MCF 10A (cell line): ENCODE results near the gene CCDC112. TPM values are rescaled to one million over a fixed set of nuclear protein-coding genes. Genes with fewer than 3 reads are reported as not detected.

Experiments used
- BruUV-seq: library from RNA; stranded (reverse); fragments of 400-500 nt; replicated peaks from 2 replicates; lab custom pipeline; 2021; lab: Mats Ljungman, UMichigan
- CTCF ChIA-PET: fragments of 300-600 bp; sonication (Branson Sonifier 250); formaldehyde crosslinking; extraction: SDS; loops from one replicate; lab custom pipeline; 2021; ENCODE audit warnings: antibody characterized with exemption, inconsistent platforms; lab: Yijun Ruan, JAX
- POLR2A ChIA-PET: fragments of 300-600, 350-650 bp; sonication (Branson Sonifier 250); formaldehyde crosslinking; extraction: SDS; loops from one replicate; lab custom pipeline; 2020; ENCODE audit warnings: antibody characterized with exemption, inconsistent platforms; lab: Yijun Ruan, JAX
- DNase-seq: peaks from one replicate; pipeline ENCODE4 v3.0.0-alpha.2; 2018; ENCODE audit not compliant: unreplicated experiment
- H3K27ac Mint-ChIP-seq: one replicate; pipeline ENCODE4 v1.8.0; 2022; ENCODE audit warnings: mild to moderate bottlenecking, low read depth, mixed read lengths; ENCODE audit not compliant: unreplicated experiment
- H3K27me3 Mint-ChIP-seq: one replicate; pipeline ENCODE4 v1.8.0; 2022; ENCODE audit warnings: mixed read lengths; ENCODE audit not compliant: insufficient read depth, unreplicated experiment
- H3K36me3 Mint-ChIP-seq: one replicate; pipeline ENCODE4 v1.8.0; 2022; ENCODE audit warnings: mild to moderate bottlenecking, moderate library complexity, mixed read lengths; ENCODE audit not compliant: insufficient read depth, unreplicated experiment
- H3K4me1 Mint-ChIP-seq: one replicate; pipeline ENCODE4 v1.8.0; 2022; ENCODE audit warnings: mixed read lengths; ENCODE audit not compliant: insufficient read depth, unreplicated experiment
- H3K4me3 Mint-ChIP-seq: one replicate; pipeline ENCODE4 v1.8.0; 2022; ENCODE audit warnings: mild to moderate bottlenecking, moderate library complexity, mixed read lengths; ENCODE audit not compliant: unreplicated experiment
- H3K9me3 Mint-ChIP-seq: one replicate; pipeline ENCODE4 v1.8.0; 2022; ENCODE audit warnings: mixed read lengths; ENCODE audit not compliant: unreplicated experiment
- CTCF ChIP-seq: fragments of 200-600 bp; IDR thresholded peaks from one replicate; pipeline ENCODE4 v1.8.0; 2022; ENCODE audit warnings: antibody characterized with exemption, mild to moderate bottlenecking; ENCODE audit not compliant: unreplicated experiment
- intact Hi-C: fragments of 100-400 bp; cut with micrococcal nuclease; formaldehyde crosslinking; loops from 2 replicates; pipeline ENCODE4 v1.14.1; 2022
- total RNA-seq: library from RNA; stranded (reverse); gene quantifications from 2 replicates; pipeline ENCODE4 v1.2.3, GENCODE V29; 2022

CCDC112 gene
- total RNA-seq, 1 experiment from 2014 or later, result 10.7 TPM

- CTCF ChIA-PET, result interaction anchor here (0.8 to 1.4 kb wide), 4 partner anchors 13 to 252 kb away, joined by 3 to 9 read pairs (median 4); no protein-coding TSS in a partner anchor
- BruUV-seq, result no TSS peak
- no peak for DNase-seq
- Mint-ChIP-seq H3K9me3 (no peaks in the 10 kb centered on the region), H3K4me1 (peaks cover 6% of the 10 kb centered on the region), H3K36me3 (no peaks in the 10 kb centered on the region), H3K27me3 (no peaks in the 10 kb centered on the region), H3K27ac (no peak overlapping the region), H3K4me3 (no peak overlapping the region)
- no peak for TF ChIP-seq CTCF
- intact Hi-C loops, result no loop called here
- POLR2A ChIA-PET, result interaction anchor here (1.2 kb wide), 1 partner anchor 207 kb away, joined by 3 read pairs; the partner anchor contains the start of gene FEM1C
Observed at GRCh38 chr5:115336964-115337363, 40.5 kb upstream of the CCDC112 start.

GRCh38 chr5:115336201-115336720 is 39.8 kb upstream of the CCDC112 start:
- no peaks in the 10 kb centered on the region for H3K4me1 Mint-ChIP-seq
- H3K27me3 Mint-ChIP-seq, result no peaks in the 10 kb centered on the region
- no peaks in the 10 kb centered on the region for H3K9me3 Mint-ChIP-seq
- POLR2A ChIA-PET, result no interaction called here
- CTCF ChIA-PET, result interaction anchor here (1.2 kb wide), 1 partner anchor 13 kb away, joined by 5 read pairs; no protein-coding TSS in a partner anchor
- DNase-seq, result no peak
- no TSS peak for BruUV-seq
- no peak overlapping the region for H3K27ac Mint-ChIP-seq
- TF ChIP-seq CTCF, result no peak
- intact Hi-C loops, result no loop called here
- no peak overlapping the region for H3K4me3 Mint-ChIP-seq
- H3K36me3 Mint-ChIP-seq, result no peaks in the 10 kb centered on the region

- H3K9me3 Mint-ChIP-seq, result no peaks in the 10 kb centered on the region
- CTCF ChIA-PET, result interaction anchor here (0.6 to 0.7 kb wide), 2 partner anchors 19 to 74 kb away, joined by 3 read pairs; no protein-coding TSS in a partner anchor
- no peak for DNase-seq
Observed at GRCh38 chr5:115335301-115335700, 38.8 kb upstream of the CCDC112 start.

GRCh38 chr5:115333164-115333563 is 36.7 kb upstream of the CCDC112 start:
- Mint-ChIP-seq H3K9me3 (no peaks in the 10 kb centered on the region), H3K27me3 (no peaks in the 10 kb centered on the region), H3K27ac (no peak overlapping the region), H3K36me3 (no peaks in the 10 kb centered on the region), H3K4me3 (no peak overlapping the region), H3K4me1 (no peaks in the 10 kb centered on the region)
- no peak for DNase-seq
- BruUV-seq, result no TSS peak
- POLR2A ChIA-PET, result interaction anchor here (0.6 kb wide), 1 partner anchor 100 kb away, joined by 3 read pairs; no protein-coding TSS in a partner anchor
- intact Hi-C loops, result no loop called here
- CTCF ChIA-PET, result no interaction called here
- TF ChIP-seq CTCF, result no peak

More at GRCh38 chr5:115335301-115335700, 38.8 kb upstream of the CCDC112 start:
- no peak for TF ChIP-seq CTCF
- POLR2A ChIA-PET, result interaction anchor here (0.5 kb wide), 1 partner anchor 134 kb away, joined by 3 read pairs; no protein-coding TSS in a partner anchor
- H3K4me3 Mint-ChIP-seq, result no peak overlapping the region
- no peaks in the 10 kb centered on the region for H3K4me1 Mint-ChIP-seq
- H3K27ac Mint-ChIP-seq, result no peak overlapping the region
- intact Hi-C loops, result no loop called here
- H3K36me3 Mint-ChIP-seq, result no peaks in the 10 kb centered on the region
- no TSS peak for BruUV-seq
- H3K27me3 Mint-ChIP-seq, result no peaks in the 10 kb centered on the region
